ENCODE data around the gene BCL11B. TPM values are rescaled to one million over a fixed set of nuclear protein-coding genes. Genes with fewer than 3 reads are reported as not detected.

BCL11B gene
- total RNA-seq, 6 donors from 2014 or later, result 1.1 to 4.5 (median 2.2) TPM

DNA sequence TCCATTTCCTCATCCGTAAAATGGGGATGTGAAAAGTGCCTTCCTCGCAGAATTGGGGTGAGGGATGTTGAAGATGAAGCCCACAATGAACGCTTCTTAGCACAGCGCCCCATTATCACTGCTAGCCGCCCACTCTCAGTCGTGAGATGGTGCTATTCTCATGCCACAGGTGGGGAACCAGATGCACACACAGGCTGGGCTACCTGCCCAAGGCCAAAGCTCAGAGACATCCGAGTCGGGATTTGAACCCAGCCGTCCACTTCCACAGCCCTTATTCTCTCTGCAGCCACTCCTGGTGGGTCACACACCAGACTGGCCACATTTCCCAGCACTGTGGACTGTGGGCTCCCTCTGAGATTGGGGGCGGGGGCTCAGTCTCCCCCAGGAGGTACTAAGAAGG, 55.8 kb downstream of the BCL11B start:
- no peak overlapping the region for H3K27ac ChIP-seq
- no peak for ATAC-seq (ENCODE audit: low FRiP score in 2 of 2)
- no peak overlapping the region for H3K4me3 ChIP-seq
- no peaks in the 10 kb centered on the region for H3K36me3 ChIP-seq
- H3K27me3 ChIP-seq, result no peaks in the 10 kb centered on the region
- no peak for TF ChIP-seq EP300 (IDR thresholded peaks at IDR 0.05)
- TF ChIP-seq, protein P1, sequence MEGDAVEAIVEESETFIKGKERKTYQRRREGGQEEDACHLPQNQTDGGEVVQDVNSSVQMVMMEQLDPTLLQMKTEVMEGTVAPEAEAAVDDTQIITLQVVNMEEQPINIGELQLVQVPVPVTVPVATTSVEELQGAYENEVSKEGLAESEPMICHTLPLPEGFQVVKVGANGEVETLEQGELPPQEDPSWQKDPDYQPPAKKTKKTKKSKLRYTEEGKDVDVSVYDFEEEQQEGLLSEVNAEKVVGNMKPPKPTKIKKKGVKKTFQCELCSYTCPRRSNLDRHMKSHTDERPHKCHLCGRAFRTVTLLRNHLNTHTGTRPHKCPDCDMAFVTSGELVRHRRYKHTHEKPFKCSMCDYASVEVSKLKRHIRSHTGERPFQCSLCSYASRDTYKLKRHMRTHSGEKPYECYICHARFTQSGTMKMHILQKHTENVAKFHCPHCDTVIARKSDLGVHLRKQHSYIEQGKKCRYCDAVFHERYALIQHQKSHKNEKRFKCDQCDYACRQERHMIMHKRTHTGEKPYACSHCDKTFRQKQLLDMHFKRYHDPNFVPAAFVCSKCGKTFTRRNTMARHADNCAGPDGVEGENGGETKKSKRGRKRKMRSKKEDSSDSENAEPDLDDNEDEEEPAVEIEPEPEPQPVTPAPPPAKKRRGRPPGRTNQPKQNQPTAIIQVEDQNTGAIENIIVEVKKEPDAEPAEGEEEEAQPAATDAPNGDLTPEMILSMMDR (IDR thresholded peaks at IDR 0.05), result no peak
- TF ChIP-seq POLR2A (IDR thresholded peaks at IDR 0.05), result no peak
- TF ChIP-seq POLR2AphosphoS5 (IDR thresholded peaks at IDR 0.05), result no peak
- peaks cover 0 to 4% (median 2%) of the 10 kb centered on the region in 4 donors for H3K4me1 ChIP-seq
- DNase-seq, result no peak
- H3K9me3 ChIP-seq, result no peaks in the 10 kb centered on the region
- WGBS, 2 donors, result 79 to 94% methylated on average over 10 of the region's 10 CpGs

DNA sequence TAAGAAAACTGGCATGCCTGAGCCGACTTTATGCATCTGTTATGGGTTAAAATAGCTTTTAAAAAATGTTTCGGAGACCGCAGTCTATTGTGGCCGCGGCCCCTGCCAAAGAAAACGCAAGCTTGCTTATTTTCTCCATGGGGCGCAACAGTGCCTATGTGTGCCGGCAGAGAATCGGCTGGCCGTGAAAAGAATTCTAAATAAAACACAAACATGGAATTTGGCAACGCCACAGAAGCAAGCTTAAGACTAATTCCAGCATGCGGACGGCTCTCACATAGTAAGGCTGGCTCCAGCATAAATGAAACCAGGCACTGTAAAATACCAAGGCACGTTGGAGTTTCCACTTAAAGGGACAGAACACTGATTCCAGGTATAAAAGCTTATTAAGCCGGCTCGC, 56.7 kb downstream of the BCL11B start:
- TF ChIP-seq, protein P1 (IDR thresholded peaks at IDR 0.05), result no peak
- TF ChIP-seq EP300 (IDR thresholded peaks at IDR 0.05) (no peak), POLR2AphosphoS5 (IDR thresholded peaks at IDR 0.05) (no peak), POLR2A (IDR thresholded peaks at IDR 0.05) (no peak)
- no peaks in the 10 kb centered on the region for H3K9me3 ChIP-seq
- peaks cover 0 to 4% (median 2%) of the 10 kb centered on the region in 4 donors for H3K4me1 ChIP-seq
- H3K27me3 ChIP-seq, result no peaks in the 10 kb centered on the region
- H3K4me3 ChIP-seq, result peak overlapping the region in 1 of 4 donors; percentile 16
- DNase-seq (no peak), ATAC-seq (ENCODE audit: low FRiP score in 2 of 2) (no peak)
- H3K27ac ChIP-seq, result no peak overlapping the region
- H3K36me3 ChIP-seq, result no peaks in the 10 kb centered on the region
- 53% methylated on average over 16 of the region's 16 CpGs for WGBS, 2 donors

DNA sequence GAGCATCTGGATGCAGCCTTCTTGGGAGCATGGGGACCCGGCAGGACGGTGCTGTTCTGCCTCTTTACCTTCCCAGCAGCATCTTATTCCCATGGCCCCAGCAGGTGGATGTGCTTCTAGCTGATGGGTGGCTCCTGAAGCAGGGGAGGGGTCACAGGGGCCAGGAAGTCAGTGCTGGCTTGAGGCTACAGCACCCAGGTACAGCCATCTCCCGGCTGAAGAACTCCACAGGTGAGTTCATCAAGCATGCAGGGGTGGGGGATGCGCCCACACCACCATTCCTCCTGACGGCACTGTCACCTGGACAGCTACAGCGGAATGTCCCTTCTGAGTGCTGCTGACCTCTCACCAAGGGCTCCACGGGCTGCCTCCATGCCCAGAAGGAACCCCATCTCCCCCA, 57.3 kb downstream of the BCL11B start:
- peaks cover 0 to 4% (median 2%) of the 10 kb centered on the region in 4 donors for H3K4me1 ChIP-seq
- no peaks in the 10 kb centered on the region for H3K36me3 ChIP-seq
- DNase-seq, result no peak
- no peak for TF ChIP-seq EP300 (IDR thresholded peaks at IDR 0.05)
- H3K9me3 ChIP-seq, result no peaks in the 10 kb centered on the region
- no peak overlapping the region for H3K27ac ChIP-seq
- no peak overlapping the region for H3K4me3 ChIP-seq
- WGBS, 2 donors, result 71 to 77% methylated on average over 4 to 7 of the region's 7 CpGs
- no peaks in the 10 kb centered on the region for H3K27me3 ChIP-seq
- no peak for ATAC-seq (ENCODE audit: low FRiP score in 2 of 2)

DNA sequence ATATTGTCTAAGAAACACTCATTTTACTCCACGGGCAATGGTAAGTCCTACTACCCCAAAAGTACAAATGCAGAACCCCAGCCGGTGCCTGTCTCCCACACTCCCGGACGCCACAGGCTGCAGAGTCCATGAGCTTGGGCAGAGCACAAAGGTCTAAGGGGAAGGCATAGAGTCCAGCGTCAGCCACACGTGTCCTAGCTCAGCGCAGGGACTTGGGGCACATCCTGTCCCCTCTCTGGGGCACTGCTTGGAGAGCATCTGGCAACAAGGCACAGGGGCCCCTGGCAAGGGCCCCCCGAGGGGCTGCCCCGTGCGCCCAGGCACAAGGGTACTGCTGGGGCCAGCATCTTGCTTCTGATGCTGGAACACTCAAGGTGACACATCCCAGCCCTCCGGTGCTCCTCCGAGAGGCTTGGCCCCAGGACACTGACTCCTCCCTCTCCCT, 58.4 kb downstream of the BCL11B start:
- no peaks in the 10 kb centered on the region for H3K36me3 ChIP-seq
- no peak overlapping the region for H3K4me3 ChIP-seq
- DNase-seq, result peak in 1 of 2 donors; percentile 60
- 56 to 64% methylated on average over 5 to 10 of the region's 12 CpGs for WGBS, 2 donors
- H3K4me1 ChIP-seq, result peaks cover 0 to 4% (median 2%) of the 10 kb centered on the region in 4 donors
- ATAC-seq (ENCODE audit: low FRiP score in 2 of 2), result no peak
- no peak overlapping the region for H3K27ac ChIP-seq
- TF ChIP-seq EP300 (IDR thresholded peaks at IDR 0.05), result no peak
- TF ChIP-seq POLR2AphosphoS5 (IDR thresholded peaks at IDR 0.05), result no peak
- no peak for TF ChIP-seq POLR2A (IDR thresholded peaks at IDR 0.05)
- H3K9me3 ChIP-seq, result no peaks in the 10 kb centered on the region
- H3K27me3 ChIP-seq, result no peaks in the 10 kb centered on the region

DNA sequence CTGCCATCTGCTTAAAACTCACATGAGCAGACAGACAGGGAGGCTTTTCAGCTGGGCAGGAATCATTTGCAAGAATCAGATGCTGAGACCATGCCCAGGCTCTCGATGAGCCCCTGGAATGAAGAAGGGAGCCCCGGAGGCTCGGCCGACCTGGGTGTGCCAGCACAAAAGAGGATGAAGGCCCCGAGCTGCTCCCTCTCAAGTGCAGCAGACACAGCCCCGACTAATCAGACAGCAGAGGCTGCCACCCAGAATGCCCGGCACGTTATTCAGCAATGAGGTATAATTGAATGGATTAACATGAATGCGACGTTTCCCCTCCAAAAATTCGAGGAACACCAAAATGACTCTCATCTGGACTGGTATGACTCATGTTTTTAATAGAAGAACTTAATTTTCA, 58.9 kb downstream of the BCL11B start:
- H3K36me3 ChIP-seq, result no peaks in the 10 kb centered on the region
- peaks cover 0 to 4% (median 2%) of the 10 kb centered on the region in 4 donors for H3K4me1 ChIP-seq
- 79 to 81% methylated on average over 6 to 11 of the region's 11 CpGs for WGBS, 2 donors
- ATAC-seq (ENCODE audit: low FRiP score in 2 of 2) (no peak), DNase-seq (no peak)
- no peaks in the 10 kb centered on the region for H3K27me3 ChIP-seq
- no peaks in the 10 kb centered on the region for H3K9me3 ChIP-seq
- no peak overlapping the region for H3K27ac ChIP-seq
- TF ChIP-seq EP300 (IDR thresholded peaks at IDR 0.05) (no peak), POLR2AphosphoS5 (IDR thresholded peaks at IDR 0.05) (no peak), POLR2A (IDR thresholded peaks at IDR 0.05) (no peak)
- TF ChIP-seq, protein P1 (IDR thresholded peaks at IDR 0.05), result no peak
- H3K4me3 ChIP-seq, result no peak overlapping the region

DNA sequence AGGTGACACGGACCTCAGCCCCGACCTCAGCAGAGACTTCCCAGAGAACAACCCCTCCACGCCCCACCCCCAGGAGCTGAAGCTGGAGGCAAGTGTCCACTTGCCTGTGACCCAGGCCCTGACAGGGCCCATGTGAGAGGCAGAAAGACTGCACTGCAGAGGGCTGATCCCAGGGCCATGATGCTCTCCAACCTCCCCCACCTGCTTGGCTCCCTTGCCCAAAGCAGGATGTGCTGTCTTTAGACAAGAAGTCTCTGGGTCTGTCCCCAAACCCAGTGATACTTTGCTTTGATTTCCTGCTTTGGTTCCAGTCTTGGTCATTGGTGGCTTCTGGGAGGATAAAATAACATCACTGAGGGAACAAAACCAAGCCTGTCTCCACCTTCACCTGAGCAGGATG, 59.4 kb downstream of the BCL11B start:
- 87% methylated on average over 3 of the region's 3 CpGs; no CpG with 5 or more reads in 1 of the 2 donors for WGBS, 2 donors
- ATAC-seq (ENCODE audit: low FRiP score in 2 of 2) (no peak), DNase-seq (no peak)
- no peaks in the 10 kb centered on the region for H3K27me3 ChIP-seq
- H3K4me3 ChIP-seq, result no peak overlapping the region
- H3K27ac ChIP-seq, result no peak overlapping the region
- TF ChIP-seq POLR2AphosphoS5 (IDR thresholded peaks at IDR 0.05) (no peak), EP300 (IDR thresholded peaks at IDR 0.05) (no peak), POLR2A (IDR thresholded peaks at IDR 0.05) (no peak)
- TF ChIP-seq, protein P1 (IDR thresholded peaks at IDR 0.05), result no peak
- H3K9me3 ChIP-seq, result no peaks in the 10 kb centered on the region
- peaks cover 0 to 4% (median 2%) of the 10 kb centered on the region in 4 donors for H3K4me1 ChIP-seq
- no peaks in the 10 kb centered on the region for H3K36me3 ChIP-seq

Data from upper lobe of left lung (tissue), 6 donors.